ENCODE measurements around the gene NEUROD2. TPM values are rescaled to one million over a fixed set of nuclear protein-coding genes. Genes with fewer than 3 reads are reported as not detected.
"Not testable (repeated sequence)": the region's sequence is repeated elsewhere in the genome, so short reads cannot be mapped to it uniquely, and the experiment has no call there.

Gene NEUROD2
- total and polyA plus RNA-seq, 7 donors = 0.01 TPM; not detected in 6

- ATAC-seq (no peak), DNase-seq (no peak)
- WGBS, 3 donors = 31 to 34% (median 32%) methylated on average over 2 of the region's 2 CpGs
- intact Hi-C loops (cut with DNase I) = no loop called here
- Histone ChIP-seq H3K36me3 (ENCODE audit: insufficient read depth in 1 of 2, low read depth in 1 of 2) (no peaks in the 10 kb centered on the region), H3K27ac (no peak overlapping the region), H3K9me3 (no peaks in the 10 kb centered on the region), H3K27me3 (ENCODE audit: insufficient read depth in 3 of 3, low read length in 2 of 3) (peaks cover 0 to 55% (median 14%) of the 10 kb centered on the region in 3 donors), H3K4me1 (no peaks in the 10 kb centered on the region), H3K4me3 (no peak overlapping the region)
- TF ChIP-seq CTCF (IDR thresholded peaks at IDR 0.05) = no peak
Measured at GRCh38 chr17:39593371-39593770, 14.3 kb downstream of the NEUROD2 start.

GRCh38 chr17:39591958-39592954, 15.5 kb downstream of the NEUROD2 start:
- intact Hi-C loops (cut with DNase I) = no loop called here
- H3K27me3 ChIP-seq (ENCODE audit: insufficient read depth in 3 of 3, low read length in 2 of 3) = peaks cover 0 to 44% (median 13%) of the 10 kb centered on the region in 3 donors

GRCh38 chr17:39590180-39590579, 17.5 kb downstream of the NEUROD2 start:
- H3K36me3 ChIP-seq (ENCODE audit: insufficient read depth in 1 of 2, low read depth in 1 of 2); H3K9me3 ChIP-seq; intact Hi-C loops (cut with DNase I); DNase-seq; H3K4me3 ChIP-seq; H3K27ac ChIP-seq; ATAC-seq; H3K4me1 ChIP-seq: not testable (repeated sequence)
- WGBS, 3 donors = 55 to 66% (median 61%) methylated on average over 2 of the region's 2 CpGs
- peaks cover 0 to 24% (median 3%) of the 10 kb centered on the region in 3 donors for H3K27me3 ChIP-seq (ENCODE audit: insufficient read depth in 3 of 3, low read length in 2 of 3)

More at GRCh38 chr17:39591958-39592954, 15.5 kb downstream of the NEUROD2 start:
- WGBS, 3 donors = 1 to 2% (median 2%) methylated on average over 22 of the region's 22 CpGs
- Histone ChIP-seq H3K9me3 (no peaks in the 10 kb centered on the region), H3K27ac (no peak overlapping the region), H3K4me1 (no peaks in the 10 kb centered on the region), H3K4me3 (no peak overlapping the region), H3K36me3 (ENCODE audit: insufficient read depth in 1 of 2, low read depth in 1 of 2) (no peaks in the 10 kb centered on the region)
- no peak for ATAC-seq
- no peak for DNase-seq
- TF ChIP-seq CTCF (IDR thresholded peaks at IDR 0.05) = no peak

- Histone ChIP-seq H3K27me3 (ENCODE audit: insufficient read depth in 3 of 3, low read length in 2 of 3) (peaks cover 0 to 2% (median 0%) of the 10 kb centered on the region in 3 donors), H3K9me3 (no peaks in the 10 kb centered on the region), H3K4me3 (no peak overlapping the region), H3K27ac (no peak overlapping the region), H3K36me3 (ENCODE audit: insufficient read depth in 1 of 2, low read depth in 1 of 2) (no peaks in the 10 kb centered on the region), H3K4me1 (no peaks in the 10 kb centered on the region)
- DNase-seq (no peak), ATAC-seq (no peak)
- intact Hi-C loops (cut with DNase I) = no loop called here
- TF ChIP-seq CTCF (IDR thresholded peaks at IDR 0.05) = no peak
- 39 to 59% (median 53%) methylated on average over 2 of the region's 2 CpGs for WGBS, 3 donors
Measured at GRCh38 chr17:39582658-39583057, 25.1 kb downstream of the NEUROD2 start.

GRCh38 chr17:39581759-39582085, 26.0 kb downstream of the NEUROD2 start:
- H3K4me1 ChIP-seq = no peaks in the 10 kb centered on the region
- intact Hi-C loops (cut with DNase I) = no loop called here
- no peaks in the 10 kb centered on the region for H3K27me3 ChIP-seq (ENCODE audit: insufficient read depth in 3 of 3, low read length in 2 of 3)
- H3K27ac ChIP-seq = no peak overlapping the region
- 74 to 83% (median 75%) methylated on average over 4 of the region's 4 CpGs for WGBS, 3 donors
- H3K4me3 ChIP-seq = no peak overlapping the region
- H3K36me3 ChIP-seq (ENCODE audit: insufficient read depth in 1 of 2, low read depth in 1 of 2) = no peaks in the 10 kb centered on the region
- no peaks in the 10 kb centered on the region for H3K9me3 ChIP-seq
- DNase-seq (no peak), ATAC-seq (no peak)
- no peak for TF ChIP-seq CTCF (IDR thresholded peaks at IDR 0.05)
